22Rv1 (cell line): ENCODE measurements around the gene MS4A14.

Source experiments
- H3K27ac ChIP-seq: fragments of 450-650 bp; 2 replicates; pipeline ENCODE4 v1.5.1; 2017
- CTCF ChIP-seq: fragments of 450-650 bp; IDR thresholded peaks from 2 replicates; pipeline ENCODE4 v1.5.1; 2017; ENCODE audit warnings: mild to moderate bottlenecking
- ZFX ChIP-seq: fragments of 450-650 bp; IDR thresholded peaks from 2 replicates; pipeline ENCODE4 v1.6.1; 2017; ENCODE audit warnings: antibody characterized with exemption, borderline replicate concordance

MS4A14 gene

DNA sequence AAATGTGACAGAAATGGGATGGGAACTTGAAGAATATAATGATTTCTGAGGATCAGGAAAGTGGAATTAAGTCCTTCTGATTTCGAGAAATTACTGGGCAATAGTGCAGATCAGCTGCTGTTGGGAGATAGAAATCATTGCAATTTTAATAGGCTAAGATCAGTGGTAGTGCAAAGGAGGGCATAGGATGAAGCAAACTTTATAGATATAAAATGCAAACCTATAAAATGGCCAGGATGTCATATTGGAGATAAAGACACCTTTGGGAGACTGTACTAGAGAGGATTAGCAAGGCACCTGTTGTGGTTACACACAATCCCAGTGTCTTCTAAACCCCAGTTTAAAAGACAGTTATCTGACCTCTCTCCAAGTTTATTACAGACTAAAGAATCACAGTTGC, 24.4 kb upstream of the MS4A14 start:
- H3K27ac ChIP-seq: no peak overlapping the region
- TF ChIP-seq ZFX (no peak), CTCF (no peak)

DNA sequence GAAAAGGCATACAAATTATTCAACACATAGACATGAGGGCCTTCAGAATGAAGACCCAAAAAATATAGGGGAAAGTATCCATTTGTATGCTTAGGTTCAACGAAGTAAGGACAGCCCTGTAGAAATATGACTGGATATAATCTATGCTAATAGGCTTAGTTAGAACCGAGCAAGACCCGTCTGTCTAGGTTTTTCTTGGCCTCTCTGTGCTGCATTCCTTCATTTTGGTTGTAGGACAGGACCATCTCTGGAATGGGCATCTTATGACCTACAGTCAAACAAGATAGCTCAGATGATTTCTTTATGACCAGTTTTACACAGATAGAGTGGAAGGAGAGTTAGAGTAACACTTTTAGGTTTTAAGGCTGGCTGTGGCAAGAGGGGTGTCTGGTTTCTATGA, 23.5 kb upstream of the MS4A14 start:
- TF ChIP-seq CTCF (no peak), ZFX (no peak)

DNA sequence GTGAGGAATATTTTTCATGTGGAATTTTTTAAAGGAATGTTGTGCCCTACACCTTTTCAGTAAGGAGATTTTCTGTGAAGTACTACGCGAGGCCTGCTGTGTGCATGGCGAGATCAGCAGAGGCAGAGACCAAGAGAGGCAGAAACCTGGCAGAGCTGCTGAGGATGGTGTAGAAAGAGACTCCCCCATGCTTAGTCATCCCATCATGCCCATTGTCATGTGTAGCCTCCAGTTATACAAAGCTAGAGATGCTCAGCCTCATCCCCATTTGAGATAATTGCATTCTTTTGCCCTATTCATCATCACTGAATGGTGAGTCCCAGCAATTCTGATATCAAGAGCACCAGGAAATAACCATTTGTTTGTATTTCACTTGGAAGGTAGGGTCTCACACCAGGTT, 20.9 kb upstream of the MS4A14 start:
- no peak for TF ChIP-seq ZFX
- TF ChIP-seq CTCF: no peak
- no peak overlapping the region for H3K27ac ChIP-seq

More for the DNA sequence above, 23.5 kb upstream of the MS4A14 start:
- no peak overlapping the region for H3K27ac ChIP-seq

DNA sequence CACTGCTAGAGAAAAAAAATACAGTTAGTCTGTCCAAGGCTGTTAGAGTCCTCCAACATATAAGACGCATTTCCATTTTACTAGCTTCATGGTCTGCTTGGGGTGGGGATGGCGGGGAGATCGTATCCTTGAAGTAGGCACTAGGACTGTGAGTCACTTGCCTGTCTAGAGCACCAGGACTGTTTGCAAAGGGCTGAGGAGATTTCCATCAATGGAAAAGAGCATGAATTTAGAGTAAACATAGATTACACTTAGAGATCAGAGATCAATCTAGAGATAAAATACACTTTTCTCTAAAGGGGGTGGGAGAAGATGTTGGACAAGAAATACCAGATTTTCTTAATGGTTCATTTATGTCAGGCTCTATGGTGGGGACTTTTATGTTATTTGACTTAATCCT, 19.7 kb upstream of the MS4A14 start:
- TF ChIP-seq ZFX (no peak), CTCF (no peak)
- no peak overlapping the region for H3K27ac ChIP-seq

DNA sequence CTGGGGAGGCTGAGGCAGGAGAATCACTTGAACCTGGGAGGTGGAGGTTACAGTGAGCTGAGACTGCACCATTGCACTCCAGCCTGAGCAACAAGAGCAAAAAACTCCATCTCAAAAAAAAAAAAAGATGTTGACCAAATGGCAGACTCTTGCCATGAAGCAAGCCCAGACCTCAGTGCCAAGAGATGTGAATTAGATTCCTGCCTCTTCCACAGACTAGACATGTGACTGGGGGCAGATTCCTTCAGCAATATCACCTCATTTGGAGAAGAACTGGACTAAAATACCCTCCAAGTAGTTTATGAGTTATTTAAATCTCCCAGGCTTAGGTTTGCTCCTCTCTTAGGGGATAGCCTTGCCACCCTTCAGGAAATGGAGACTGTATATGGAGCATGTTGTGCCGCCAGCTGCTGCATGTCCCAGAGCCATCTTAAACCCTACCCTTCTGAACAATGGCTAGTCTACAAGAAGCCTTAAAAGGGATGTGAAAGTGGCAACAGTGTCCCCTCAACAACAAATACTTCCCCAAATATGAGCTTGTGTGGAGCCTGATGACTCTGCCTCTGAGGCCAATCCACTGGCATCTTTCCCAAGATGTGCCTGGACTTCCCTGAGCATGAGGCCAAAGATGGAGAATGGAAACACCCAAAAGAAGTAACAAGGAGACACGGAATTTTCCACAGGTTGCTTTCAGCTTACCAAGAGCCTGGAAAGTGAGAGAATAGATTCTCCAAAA, 18.7 kb upstream of the MS4A14 start:
- TF ChIP-seq ZFX: no peak
- TF ChIP-seq CTCF: no peak
- H3K27ac ChIP-seq: no peak overlapping the region

- H3K27ac ChIP-seq: no peak within 1 kb of the TSS
Observed at GRCh38 chr11:60378354-60378753, 17.9 kb upstream of the MS4A14 start, which contains the start of gene MS4A7. Gene MS4A7, plus strand, starts transcription at chr11:60378532. Its CDS starts 4,610 bp downstream, at chr11:60383142.

More at GRCh38 chr11:60378354-60378753, 17.9 kb upstream of the MS4A14 start, which contains the start of gene MS4A7:
- TF ChIP-seq CTCF (no peak), ZFX (no peak)
